ENCODE data around the gene SLF2. TPM values are rescaled to one million over a fixed set of nuclear protein-coding genes. Genes with fewer than 3 reads are reported as not detected.

The SLF2 gene
- total and polyA plus RNA-seq, 2 of the 13 experiments (the other 11 are each of a cell fraction or from before 2014, with no cell fraction given) = 12.2 to 48.1 TPM

- TF ChIP-seq ZNF687 (CRISPR knock-in tag; IDR thresholded peaks at IDR 0.05) (peak; percentile 99), HDAC1 (CRISPR knock-in tag; IDR thresholded peaks at IDR 0.05) (peak; percentile 87), HDAC6 (IDR thresholded peaks at IDR 0.05; ENCODE audit: low read depth, low read length) (no peak), ZNF841 (CRISPR knock-in tag; IDR thresholded peaks at IDR 0.05; ENCODE audit: borderline replicate concordance) (0 out of 2 replicates have a peak, but pooled peaks have one; percentile 3), HIVEP1 (CRISPR knock-in tag; IDR thresholded peaks at IDR 0.05) (peak; percentile 76; the same call in 1 of the 2 replicates), ZSCAN20 (CRISPR knock-in tag; IDR thresholded peaks at IDR 0.05; ENCODE audit: borderline replicate concordance) (no peak), IKZF1 (IDR thresholded peaks at IDR 0.05) (no peak), RNF2 (conservative IDR thresholded peaks at IDR 0.05; ENCODE audit: low read depth) (no peak), HNRNPUL1 (IDR thresholded peaks at IDR 0.05; ENCODE audit: low read depth, low read length) (no peak), SP1 (IDR thresholded peaks at IDR 0.05) (no peak), SP1 (CRISPR knock-in tag; IDR thresholded peaks at IDR 0.05) (no peak; the same call in none of the 2 replicates), ZNF780A (CRISPR knock-in tag; IDR thresholded peaks at IDR 0.05) (peak; percentile 31; the same call in 1 of the 2 replicates), STAG1 (CRISPR knock-in tag; IDR thresholded peaks at IDR 0.05) (no peak), TEAD2 (CRISPR knock-in tag; IDR thresholded peaks at IDR 0.05) (0 out of 2 replicates have a peak, but pooled peaks have one; percentile 82), GATAD1 (CRISPR knock-in tag; IDR thresholded peaks at IDR 0.05) (peak; percentile 80), ZNF792 (CRISPR knock-in tag; IDR thresholded peaks at IDR 0.05) (peak; percentile 74), KAT7 (CRISPR knock-in tag; IDR thresholded peaks at IDR 0.05; ENCODE audit: borderline replicate concordance) (no peak; the same call in 1 of the 2 replicates), ZNF589 (CRISPR knock-in tag; conservative IDR thresholded peaks at IDR 0.05) (peak; percentile 71; the same call in 1 of the 2 replicates), ZNF383 (CRISPR knock-in tag; IDR thresholded peaks at IDR 0.05; ENCODE audit: borderline replicate concordance) (no peak), STAT6 (CRISPR knock-in tag; IDR thresholded peaks at IDR 0.05; ENCODE audit: borderline replicate concordance) (no peak; the same call in 1 of the 2 replicates), NR2F2 (IDR thresholded peaks at IDR 0.05; ENCODE audit: borderline replicate concordance, low read depth) (peak; percentile 53; the same call in 1 of the 2 replicates), MNT (IDR thresholded peaks at IDR 0.05) (peak; percentile 54; the same call in 1 of the 2 replicates)
These were observed at the start of gene SLF2 (continued) for GRCh38 chr10:100912605-100913469.

Measured in HepG2 (cell line).